ENCODE measurements around the gene TSPAN17. TPM values are rescaled to one million over a fixed set of nuclear protein-coding genes. Genes with fewer than 3 reads are reported as not detected.
"Not testable (repeated sequence)": the region's sequence is repeated elsewhere in the genome, so short reads cannot be mapped to it uniquely, and the experiment has no call there.

TSPAN17 gene
- polyA plus RNA-seq, 1 of the 3 experiments (the other 2 are of a cell fraction) = 61.7 TPM

DNA sequence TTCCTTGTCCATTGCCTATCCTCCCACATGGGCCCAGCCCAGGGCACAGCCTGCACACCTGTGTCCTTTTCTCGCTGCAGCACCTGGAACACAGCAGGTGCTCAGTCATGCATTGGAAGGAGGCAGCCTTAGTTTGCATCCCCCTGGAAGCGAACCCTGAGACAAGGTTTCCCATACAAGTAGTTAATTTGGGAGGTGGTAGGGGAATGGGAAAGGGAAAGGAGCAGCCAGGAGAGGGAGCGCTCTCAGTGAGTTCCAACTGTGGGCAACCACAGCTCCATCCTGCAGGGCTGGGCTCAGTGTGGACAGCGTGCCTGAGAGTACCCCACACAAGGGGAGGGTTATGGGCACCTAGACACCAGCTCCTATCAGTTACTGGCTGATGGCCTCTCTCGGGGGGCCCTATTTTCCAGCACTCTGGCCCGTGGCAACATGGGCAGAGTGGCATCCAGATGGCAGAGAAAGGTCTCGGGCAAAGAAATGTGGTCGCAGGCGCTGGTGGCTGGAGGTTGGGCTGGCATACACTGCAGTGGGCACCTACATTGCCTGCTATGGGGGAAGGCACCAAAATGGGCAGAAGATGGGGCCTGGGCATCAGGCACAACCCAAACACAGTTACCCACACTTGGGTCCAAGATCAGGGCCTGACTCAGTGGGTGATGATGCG lies 50.1 kb downstream of the TSPAN17 start:
- TF ChIP-seq SMC3 (IDR thresholded peaks at IDR 0.05; ENCODE audit: low read depth, low read length) = peak; percentile 4; the same call in 1 of the 2 replicates
- no peak for TF ChIP-seq MXI1 (IDR thresholded peaks at IDR 0.05; ENCODE audit: low read depth, low read length)
- H3K9ac ChIP-seq = no peak overlapping the region
- H3K4me1 ChIP-seq (ENCODE audit: control insufficient read depth in 1 of 2, insufficient read depth in 2 of 2, low read depth in 1 of 2, low read length in 1 of 2) = no peaks in the 10 kb centered on the region; a peak in 1 of 4 replicates
- H3K27ac ChIP-seq (ENCODE audit: low read depth in 2 of 2, low read length in 1 of 2) = no peak overlapping the region
- H3K79me2 ChIP-seq (ENCODE audit: insufficient read depth) = no peaks in the 10 kb centered on the region
- H3K9me3 ChIP-seq = no peaks in the 10 kb centered on the region
- no peak for DNase-seq
- no peaks in the 10 kb centered on the region for H3K9me2 ChIP-seq
- H3K4me3 ChIP-seq (ENCODE audit: low read depth in 2 of 2, low read length in 1 of 2) = no peak overlapping the region
- peaks cover 17% of the 10 kb centered on the region for H3K27me3 ChIP-seq (ENCODE audit: insufficient read depth)
- H2AFZ ChIP-seq (ENCODE audit: low read depth) = no peak overlapping the region
- ChIA-PET CTCF (interaction anchor here (0.9 to 4.3 kb wide), 4 partner anchors 10 to 236 kb away, joined by 3 to 23 read pairs (median 4); no protein-coding TSS in a partner anchor), POLR2A (no interaction called here)
- WGBS (ENCODE audit: low lambda C conversion rate) = 60% methylated on average over 9 of the region's 10 CpGs
- no peaks in the 10 kb centered on the region for H4K20me1 ChIP-seq (ENCODE audit: insufficient read depth)
- H3K4me2 ChIP-seq = no peak overlapping the region
- H3F3A ChIP-seq (replicated peaks; ENCODE audit: insufficient read depth) = no peaks in the 10 kb centered on the region
- no peaks in the 10 kb centered on the region for H3K36me3 ChIP-seq (replicated peaks in 1 of 2; ENCODE audit: control insufficient read depth in 1 of 2, insufficient read depth in 2 of 2, low read length in 1 of 2)

DNA sequence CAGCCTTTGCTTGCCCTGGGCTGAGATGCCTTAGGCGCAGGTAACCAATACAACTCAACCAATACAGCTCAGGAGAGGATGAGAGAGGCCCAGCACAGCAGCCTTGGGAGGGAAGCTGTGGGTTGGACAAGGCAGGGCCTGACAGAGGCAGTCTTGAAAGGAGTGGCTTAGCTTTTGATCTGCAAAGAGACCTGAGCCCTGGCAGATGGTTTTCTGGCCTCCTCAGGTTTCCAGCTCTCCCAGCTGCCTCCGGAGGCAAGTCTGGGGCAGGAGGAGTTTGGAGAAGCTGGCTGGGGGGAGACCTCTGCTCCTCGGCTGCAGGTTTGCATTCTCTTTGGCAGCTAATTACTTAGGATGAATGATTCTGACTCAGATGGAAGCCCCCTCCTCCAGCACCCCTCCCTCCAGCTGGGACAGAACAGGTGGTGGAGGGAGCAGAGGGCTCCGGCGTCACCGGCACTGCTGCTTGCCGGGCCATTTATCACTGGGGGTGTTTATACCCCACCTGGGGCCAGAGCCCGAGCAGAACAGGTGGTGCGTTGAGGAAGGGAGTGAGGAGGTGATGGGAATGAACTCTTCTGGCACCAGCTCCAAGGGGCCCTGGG lies 50.8 kb downstream of the TSPAN17 start:
- peaks cover 17% of the 10 kb centered on the region for H3K27me3 ChIP-seq (ENCODE audit: insufficient read depth)
- H3K9me2 ChIP-seq = no peaks in the 10 kb centered on the region
- no peaks in the 10 kb centered on the region for H3F3A ChIP-seq (replicated peaks; ENCODE audit: insufficient read depth)
- H3K36me3 ChIP-seq (replicated peaks in 1 of 2; ENCODE audit: control insufficient read depth in 1 of 2, insufficient read depth in 2 of 2, low read length in 1 of 2) = no peaks in the 10 kb centered on the region
- H3K4me2 ChIP-seq = no peak overlapping the region
- no peak overlapping the region for H3K9ac ChIP-seq
- no peaks in the 10 kb centered on the region for H4K20me1 ChIP-seq (ENCODE audit: insufficient read depth)
- H2AFZ ChIP-seq (ENCODE audit: low read depth) = no peak overlapping the region
- no peak for DNase-seq
- no peak overlapping the region for H3K4me3 ChIP-seq (ENCODE audit: low read depth in 2 of 2, low read length in 1 of 2)
- ChIA-PET POLR2A (no interaction called here), CTCF (interaction anchor here (0.9 to 4.3 kb wide), 6 partner anchors 10 to 235 kb away, joined by 3 to 23 read pairs (median 3); no protein-coding TSS in a partner anchor)
- TF ChIP-seq GATA2 (CRISPR knock-in tag; IDR thresholded peaks at IDR 0.05) (no peak), NRF1 (IDR thresholded peaks at IDR 0.05; ENCODE audit: low read depth, low read length) (no peak), CHD2 (IDR thresholded peaks at IDR 0.05; ENCODE audit: low read length, partially characterized antibody) (no peak), MXI1 (IDR thresholded peaks at IDR 0.05; ENCODE audit: low read depth, low read length) (no peak), FOXM1 (IDR thresholded peaks at IDR 0.05; ENCODE audit: low read depth) (no peak), SIN3A (IDR thresholded peaks at IDR 0.05; ENCODE audit: borderline replicate concordance, low read depth, low read length) (no peak), RFX5 (IDR thresholded peaks at IDR 0.05; ENCODE audit: low read length) (no peak), TEAD4 (IDR thresholded peaks at IDR 0.05; ENCODE audit: borderline replicate concordance, insufficient read depth) (no peak), YY1 (IDR thresholded peaks at IDR 0.05; ENCODE audit: low read depth) (no peak), SMC3 (IDR thresholded peaks at IDR 0.05; ENCODE audit: low read depth, low read length) (no peak), FOSL2 (IDR thresholded peaks at IDR 0.05; ENCODE audit: borderline replicate concordance, low read depth) (no peak), JUND (IDR thresholded peaks at IDR 0.05) (no peak), TCF12 (IDR thresholded peaks at IDR 0.05) (no peak), POLR2AphosphoS5 (IDR thresholded peaks at IDR 0.05; ENCODE audit: low read depth, low read length) (no peak), FOXJ3 (CRISPR knock-in tag; IDR thresholded peaks at IDR 0.05) (no peak)
- TF ChIP-seq, protein P1, sequence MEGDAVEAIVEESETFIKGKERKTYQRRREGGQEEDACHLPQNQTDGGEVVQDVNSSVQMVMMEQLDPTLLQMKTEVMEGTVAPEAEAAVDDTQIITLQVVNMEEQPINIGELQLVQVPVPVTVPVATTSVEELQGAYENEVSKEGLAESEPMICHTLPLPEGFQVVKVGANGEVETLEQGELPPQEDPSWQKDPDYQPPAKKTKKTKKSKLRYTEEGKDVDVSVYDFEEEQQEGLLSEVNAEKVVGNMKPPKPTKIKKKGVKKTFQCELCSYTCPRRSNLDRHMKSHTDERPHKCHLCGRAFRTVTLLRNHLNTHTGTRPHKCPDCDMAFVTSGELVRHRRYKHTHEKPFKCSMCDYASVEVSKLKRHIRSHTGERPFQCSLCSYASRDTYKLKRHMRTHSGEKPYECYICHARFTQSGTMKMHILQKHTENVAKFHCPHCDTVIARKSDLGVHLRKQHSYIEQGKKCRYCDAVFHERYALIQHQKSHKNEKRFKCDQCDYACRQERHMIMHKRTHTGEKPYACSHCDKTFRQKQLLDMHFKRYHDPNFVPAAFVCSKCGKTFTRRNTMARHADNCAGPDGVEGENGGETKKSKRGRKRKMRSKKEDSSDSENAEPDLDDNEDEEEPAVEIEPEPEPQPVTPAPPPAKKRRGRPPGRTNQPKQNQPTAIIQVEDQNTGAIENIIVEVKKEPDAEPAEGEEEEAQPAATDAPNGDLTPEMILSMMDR (IDR thresholded peaks at IDR 0.05) = no peak
- TF ChIP-seq, protein P2, sequence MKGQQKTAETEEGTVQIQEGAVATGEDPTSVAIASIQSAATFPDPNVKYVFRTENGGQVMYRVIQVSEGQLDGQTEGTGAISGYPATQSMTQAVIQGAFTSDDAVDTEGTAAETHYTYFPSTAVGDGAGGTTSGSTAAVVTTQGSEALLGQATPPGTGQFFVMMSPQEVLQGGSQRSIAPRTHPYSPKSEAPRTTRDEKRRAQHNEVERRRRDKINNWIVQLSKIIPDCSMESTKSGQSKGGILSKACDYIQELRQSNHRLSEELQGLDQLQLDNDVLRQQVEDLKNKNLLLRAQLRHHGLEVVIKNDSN (IDR thresholded peaks at IDR 0.05; ENCODE audit: borderline replicate concordance, low read depth) = no peak
- H3K9me3 ChIP-seq = no peaks in the 10 kb centered on the region
- WGBS (ENCODE audit: low lambda C conversion rate) = 42% methylated on average over 3 of the region's 9 CpGs
- H3K79me2 ChIP-seq (ENCODE audit: insufficient read depth) = no peaks in the 10 kb centered on the region
- no peaks in the 10 kb centered on the region; a peak in 1 of 4 replicates for H3K4me1 ChIP-seq (ENCODE audit: control insufficient read depth in 1 of 2, insufficient read depth in 2 of 2, low read depth in 1 of 2, low read length in 1 of 2)
- no peak overlapping the region for H3K27ac ChIP-seq (ENCODE audit: low read depth in 2 of 2, low read length in 1 of 2)

DNA sequence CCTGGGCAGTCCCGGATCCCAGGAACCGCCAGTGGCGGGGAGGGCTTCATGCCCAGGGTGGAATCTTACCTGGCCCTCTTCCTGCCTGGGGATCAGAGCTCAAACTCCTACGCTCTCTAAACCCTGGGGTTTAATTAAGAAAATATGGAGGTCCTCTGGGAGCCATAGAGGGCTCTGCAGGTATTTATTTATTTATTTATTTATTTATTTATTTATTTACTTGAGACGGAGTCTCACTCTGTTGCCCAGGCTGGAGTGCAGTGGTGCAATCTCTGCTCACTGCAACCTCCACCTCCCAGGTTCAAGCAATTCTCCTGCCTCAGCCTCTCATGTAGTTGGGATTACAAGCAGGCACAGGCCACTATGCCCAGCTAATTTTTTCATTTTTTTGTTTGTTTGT lies 52.2 kb downstream of the TSPAN17 start:
- peaks cover 11% of the 10 kb centered on the region for H3K27me3 ChIP-seq (ENCODE audit: insufficient read depth)
- WGBS (ENCODE audit: low lambda C conversion rate) = 87% methylated on average over 5 of the region's 5 CpGs
- POLR2A ChIA-PET = not testable (repeated sequence)

More for the DNA sequence above, 52.2 kb downstream of the TSPAN17 start:
- not testable (repeated sequence) for H3K4me3 ChIP-seq (ENCODE audit: low read depth in 2 of 2, low read length in 1 of 2); H3K9me2 ChIP-seq; DNase-seq; H3K9me3 ChIP-seq; H3K4me2 ChIP-seq; H2AFZ ChIP-seq (ENCODE audit: low read depth); H3K27ac ChIP-seq (ENCODE audit: low read depth in 2 of 2, low read length in 1 of 2); H3K79me2 ChIP-seq (ENCODE audit: insufficient read depth); H3F3A ChIP-seq (replicated peaks; ENCODE audit: insufficient read depth); H3K36me3 ChIP-seq (replicated peaks in 1 of 2; ENCODE audit: control insufficient read depth in 1 of 2, insufficient read depth in 2 of 2, low read length in 1 of 2); H3K9ac ChIP-seq; H4K20me1 ChIP-seq (ENCODE audit: insufficient read depth); H3K4me1 ChIP-seq (ENCODE audit: control insufficient read depth in 1 of 2, insufficient read depth in 2 of 2, low read depth in 1 of 2, low read length in 1 of 2)
- CTCF ChIA-PET = interaction anchor here (0.7 to 4.3 kb wide), 35 partner anchors 9 to 413 kb away, joined by 3 to 41 read pairs (median 5); partner anchors contain the start of gene UNC5A
